B cell (primary cell): ENCODE data around the gene DNM2.

Source experiments
- CTCF ChIP-seq: fragments of 200-600 bp; IDR thresholded peaks from one replicate; pipeline ENCODE4 v1.8.0; 2022; ENCODE audit warnings: antibody characterized with exemption, mild to moderate bottlenecking
- EZH2 ChIP-seq: IDR thresholded peaks from 2 replicates; pipeline ENCODE4 v1.6.1; 2012; ENCODE audit warnings: borderline replicate concordance, low read depth, mild to moderate bottlenecking, moderate library complexity, low read length; ENCODE audit not compliant: insufficient read depth, poor library complexity, severe bottlenecking

- no peak for TF ChIP-seq CTCF
- no peak for TF ChIP-seq EZH2
These were observed 121.5 kb downstream of the DNM2 start for GRCh38 chr19:10839114-10840050.
